ENCODE results near the gene CPSF6.

DNA sequence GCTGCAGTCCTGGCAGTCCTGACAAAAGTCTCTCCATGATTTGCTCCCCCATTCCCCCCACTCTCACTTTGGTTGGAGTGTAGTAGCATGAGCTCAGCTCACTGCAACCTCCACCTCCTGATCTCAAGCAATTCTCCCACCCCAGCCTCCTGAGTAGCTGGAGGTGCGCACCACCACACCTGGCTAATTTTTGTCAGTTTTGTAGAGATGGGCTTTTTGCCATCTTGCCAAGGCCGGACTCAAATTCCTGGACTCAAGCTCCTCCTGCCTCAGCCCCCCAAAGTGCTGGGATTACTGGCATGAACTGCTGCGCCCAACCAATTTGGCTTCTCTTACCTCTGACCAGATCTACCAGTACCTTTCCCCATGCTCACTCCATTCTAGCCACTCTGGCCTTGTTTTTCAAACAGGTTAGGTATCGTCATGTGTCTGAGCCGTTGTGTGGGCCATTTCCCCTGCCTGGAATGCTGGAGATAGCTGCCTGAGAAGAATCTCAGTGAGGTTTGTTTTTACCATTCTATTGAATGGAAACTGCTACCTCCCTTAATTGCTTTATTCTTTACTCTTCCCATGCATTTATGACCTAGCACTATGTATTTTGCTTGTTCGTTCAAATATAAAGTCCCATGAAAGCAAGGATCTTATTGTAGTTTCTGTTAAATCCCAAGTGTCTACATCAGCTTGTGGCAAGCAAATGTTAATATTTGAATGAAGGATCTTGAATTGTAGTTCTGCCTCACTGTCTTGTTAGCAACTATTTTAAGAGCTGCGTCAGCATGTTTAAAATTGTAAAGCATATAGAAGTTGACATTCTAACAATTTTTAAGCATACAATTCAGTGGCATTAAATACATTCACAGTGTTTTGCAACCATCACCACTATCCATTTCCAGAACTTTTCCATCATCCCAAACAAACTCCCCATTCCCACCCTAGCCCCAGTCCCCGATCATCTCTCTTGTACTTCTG lies 39.7 kb downstream of the CPSF6 start:
- TF ChIP-seq EZH2 (optimal IDR thresholded peaks at IDR 0.05; ENCODE audit: low read depth, low read length), result no peak
- TF ChIP-seq, protein P1, sequence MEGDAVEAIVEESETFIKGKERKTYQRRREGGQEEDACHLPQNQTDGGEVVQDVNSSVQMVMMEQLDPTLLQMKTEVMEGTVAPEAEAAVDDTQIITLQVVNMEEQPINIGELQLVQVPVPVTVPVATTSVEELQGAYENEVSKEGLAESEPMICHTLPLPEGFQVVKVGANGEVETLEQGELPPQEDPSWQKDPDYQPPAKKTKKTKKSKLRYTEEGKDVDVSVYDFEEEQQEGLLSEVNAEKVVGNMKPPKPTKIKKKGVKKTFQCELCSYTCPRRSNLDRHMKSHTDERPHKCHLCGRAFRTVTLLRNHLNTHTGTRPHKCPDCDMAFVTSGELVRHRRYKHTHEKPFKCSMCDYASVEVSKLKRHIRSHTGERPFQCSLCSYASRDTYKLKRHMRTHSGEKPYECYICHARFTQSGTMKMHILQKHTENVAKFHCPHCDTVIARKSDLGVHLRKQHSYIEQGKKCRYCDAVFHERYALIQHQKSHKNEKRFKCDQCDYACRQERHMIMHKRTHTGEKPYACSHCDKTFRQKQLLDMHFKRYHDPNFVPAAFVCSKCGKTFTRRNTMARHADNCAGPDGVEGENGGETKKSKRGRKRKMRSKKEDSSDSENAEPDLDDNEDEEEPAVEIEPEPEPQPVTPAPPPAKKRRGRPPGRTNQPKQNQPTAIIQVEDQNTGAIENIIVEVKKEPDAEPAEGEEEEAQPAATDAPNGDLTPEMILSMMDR (IDR thresholded peaks at IDR 0.05; ENCODE audit: low read length), result no peak
